ENCODE results near the gene SCAF1. TPM values are rescaled to one million over a fixed set of nuclear protein-coding genes. Genes with fewer than 3 reads are reported as not detected.

The SCAF1 gene
- total and polyA plus RNA-seq, 2 donors (not counting 1 experiment from before 2014, with no cell fraction given), result 17.1 to 68.3 TPM

- CTCF ChIA-PET, result no interaction called here
- POLR2A ChIA-PET, result no interaction called here
These were observed 54.1 kb downstream of the SCAF1 start for GRCh38 chr19:49696115-49696514.

GRCh38 chr19:49696865-49697264 is 54.9 kb downstream of the SCAF1 start:
- H3K27me3 ChIP-seq (replicated peaks in 1 of 4; ENCODE audit: control extremely low read depth in 1 of 4, control insufficient read depth in 3 of 4, insufficient read depth in 4 of 4, low read length in 3 of 4), result peaks cover 0 to 10% (median 2%) of the 10 kb centered on the region in 4 experiments
- ChIA-PET CTCF (no interaction called here), POLR2A (no interaction called here)
- no peak overlapping the region for H2AFZ ChIP-seq (ENCODE audit: insufficient read depth, low read depth, low read length, poor library complexity, severe bottlenecking)
- 91% methylated on average over 7 of the region's 7 CpGs for WGBS (ENCODE audit: insufficient coverage)
- Mint-ChIP-seq H3K9me3 (ENCODE audit: insufficient read depth) (no peaks in the 10 kb centered on the region), H3K4me3 (no peak overlapping the region), H3K27ac (no peak overlapping the region), H3K4me1 (no peaks in the 10 kb centered on the region), H3K27me3 (peaks cover 15% of the 10 kb centered on the region)
- no peaks in the 10 kb centered on the region for H4K20me1 ChIP-seq (ENCODE audit: control insufficient read depth, insufficient read depth, low read length, poor library complexity, severe bottlenecking)
- peaks cover 0 to under 1% of the 10 kb centered on the region in 2 donors for H3K4me1 ChIP-seq (ENCODE audit: control insufficient read depth in 2 of 2, insufficient read depth in 2 of 2, low read length in 2 of 2)
- no peaks in the 10 kb centered on the region for H3K79me2 ChIP-seq (ENCODE audit: control insufficient read depth, insufficient read depth, low read length)
- H3K9me3 ChIP-seq (ENCODE audit: control extremely low read depth in 1 of 3, control insufficient read depth in 2 of 3, insufficient read depth in 1 of 3, low read length in 2 of 3), result no peaks in the 10 kb centered on the region
- no peak overlapping the region for H3K9ac ChIP-seq (ENCODE audit: low read length)
- no peaks in the 10 kb centered on the region for H3K36me3 ChIP-seq (replicated peaks in 1 of 2; ENCODE audit: control extremely low read depth in 1 of 2, control insufficient read depth in 1 of 2, extremely low read depth in 1 of 2, insufficient read depth in 2 of 2, low read length in 1 of 2)
- no peak overlapping the region for H3K27ac ChIP-seq (ENCODE audit: low read length in 2 of 2)
- ATAC-seq (ENCODE audit: low read depth) (no peak), DNase-seq (no peak)
- H3K4me2 ChIP-seq (replicated peaks; ENCODE audit: low read depth, low read length, poor library complexity, severe bottlenecking), result no peak overlapping the region
- intact Hi-C loops (cut with micrococcal nuclease), result no loop called here
- no peak for TF ChIP-seq EZH2 (IDR thresholded peaks at IDR 0.05; ENCODE audit: borderline replicate concordance, insufficient read depth, low read depth, low read length, poor library complexity, severe bottlenecking)
- TF ChIP-seq CTCF (IDR thresholded peaks at IDR 0.05), result no peak
- H3K4me3 ChIP-seq (ENCODE audit: control extremely low read depth in 1 of 5, extremely low read depth in 1 of 5, insufficient read depth in 1 of 5, low read depth in 2 of 5, low read length in 4 of 5), result no peak overlapping the region

More at GRCh38 chr19:49696115-49696514, 54.1 kb downstream of the SCAF1 start:
- Histone ChIP-seq H3K4me1 (ENCODE audit: control insufficient read depth in 2 of 2, insufficient read depth in 2 of 2, low read length in 2 of 2) (peaks cover 7 to 8% of the 10 kb centered on the region in 2 donors), H3K27ac (ENCODE audit: low read length in 2 of 2) (no peak overlapping the region), H3K9me3 (ENCODE audit: control extremely low read depth in 1 of 3, control insufficient read depth in 2 of 3, insufficient read depth in 1 of 3, low read length in 2 of 3) (no peaks in the 10 kb centered on the region), H3K4me3 (ENCODE audit: control extremely low read depth in 1 of 5, extremely low read depth in 1 of 5, insufficient read depth in 1 of 5, low read depth in 2 of 5, low read length in 4 of 5) (no peak overlapping the region), H3K4me2 (replicated peaks; ENCODE audit: low read depth, low read length, poor library complexity, severe bottlenecking) (no peak overlapping the region), H3K79me2 (ENCODE audit: control insufficient read depth, insufficient read depth, low read length) (no peaks in the 10 kb centered on the region), H3K27me3 (replicated peaks in 1 of 4; ENCODE audit: control extremely low read depth in 1 of 4, control insufficient read depth in 3 of 4, insufficient read depth in 4 of 4, low read length in 3 of 4) (peaks cover 0 to 17% (median 5%) of the 10 kb centered on the region in 4 experiments), H3K36me3 (replicated peaks in 1 of 2; ENCODE audit: control extremely low read depth in 1 of 2, control insufficient read depth in 1 of 2, extremely low read depth in 1 of 2, insufficient read depth in 2 of 2, low read length in 1 of 2) (no peaks in the 10 kb centered on the region), H2AFZ (ENCODE audit: insufficient read depth, low read depth, low read length, poor library complexity, severe bottlenecking) (no peak overlapping the region), H3K9ac (ENCODE audit: low read length) (no peak overlapping the region), H4K20me1 (ENCODE audit: control insufficient read depth, insufficient read depth, low read length, poor library complexity, severe bottlenecking) (no peaks in the 10 kb centered on the region)
- Mint-ChIP-seq H3K4me1 (peaks cover 6% of the 10 kb centered on the region), H3K9me3 (ENCODE audit: insufficient read depth) (no peaks in the 10 kb centered on the region), H3K27me3 (peaks cover 21% of the 10 kb centered on the region), H3K4me3 (no peak overlapping the region), H3K27ac (no peak overlapping the region)
- intact Hi-C loops (cut with micrococcal nuclease), result no loop called here
- TF ChIP-seq EZH2 (IDR thresholded peaks at IDR 0.05; ENCODE audit: borderline replicate concordance, insufficient read depth, low read depth, low read length, poor library complexity, severe bottlenecking), result no peak
- no peak for TF ChIP-seq CTCF (IDR thresholded peaks at IDR 0.05)
- ATAC-seq (ENCODE audit: low read depth) (no peak), DNase-seq (no peak)
- WGBS (ENCODE audit: insufficient coverage), result 100% methylated on average over 1 of the region's 6 CpGs
